T-helper 17 cell (primary cell): ENCODE data around the gene HOXA9. TPM values are rescaled to one million over a fixed set of nuclear protein-coding genes. Genes with fewer than 3 reads are reported as not detected.

Experiments
- ATAC-seq: fragments of 150-1000 bp; cut with Tn5 transposase; 2 replicates; pipeline ENCODE4 v1.10.0; 2021; ENCODE audit warnings: mild to moderate bottlenecking, moderate library complexity
- DNase-seq, 3 donors: peaks; one replicate each; pipeline versions ENCODE4 v3.0.0 to v3.0.0-alpha.2; 2020 to 2021
- H3K9me3 ChIP-seq: one replicate; pipeline ENCODE4 v1.7.0; 2013; ENCODE audit warnings: low read length, mild to moderate bottlenecking; ENCODE audit not compliant: control insufficient read depth, poor library complexity, severe bottlenecking
- H3K27ac Mint-ChIP-seq: one replicate; pipeline ENCODE4 v1.8.0; 2022; ENCODE audit warnings: mild to moderate bottlenecking, moderate library complexity, mixed read lengths
- H3K27me3 Mint-ChIP-seq: one replicate; pipeline ENCODE4 v1.8.0; 2022; ENCODE audit warnings: mixed read lengths
- H3K36me3 Mint-ChIP-seq: one replicate; pipeline ENCODE4 v1.8.0; 2022; ENCODE audit warnings: low read depth, mixed read lengths
- H3K4me1 Mint-ChIP-seq: one replicate; pipeline ENCODE4 v1.8.0; 2022; ENCODE audit warnings: mild to moderate bottlenecking, mixed read lengths
- H3K4me3 Mint-ChIP-seq: one replicate; pipeline ENCODE4 v1.8.0; 2022; ENCODE audit warnings: mild to moderate bottlenecking, moderate library complexity, mixed read lengths
- total RNA-seq, 4 donors: library from RNA in 2 of 4; stranded (reverse) in 2 of 4; gene quantifications; one replicate each; pipeline ENCODE4 v1.2.3 and lab custom pipeline; 2022 to 2026

HOXA9 gene
- total RNA-seq, 2 donors from 2014 or later, result not detected

- Mint-ChIP-seq H3K36me3 (no peaks in the 10 kb centered on the region), H3K27ac (no peak overlapping the region), H3K27me3 (peaks cover 73% of the 10 kb centered on the region), H3K4me1 (peaks cover 2% of the 10 kb centered on the region), H3K4me3 (no peak overlapping the region)
- ATAC-seq (no peak), DNase-seq (no peak)
- peaks cover 2% of the 10 kb centered on the region for H3K9me3 ChIP-seq
Measured at GRCh38 chr7:27134392-27134791, 30.9 kb downstream of the HOXA9 start.

- no peak overlapping the region for H3K4me3 Mint-ChIP-seq
- H3K4me1 Mint-ChIP-seq, result peaks cover 2% of the 10 kb centered on the region
- DNase-seq (no peak), ATAC-seq (no peak)
- H3K9me3 ChIP-seq, result peaks cover 2% of the 10 kb centered on the region
- no peaks in the 10 kb centered on the region for H3K36me3 Mint-ChIP-seq
- peaks cover 77% of the 10 kb centered on the region for H3K27me3 Mint-ChIP-seq
- no peak overlapping the region for H3K27ac Mint-ChIP-seq
Measured at GRCh38 chr7:27133409-27134231, 31.7 kb downstream of the HOXA9 start.

- H3K9me3 ChIP-seq, result peaks cover 2% of the 10 kb centered on the region
- no peak overlapping the region for H3K27ac Mint-ChIP-seq
- H3K4me1 Mint-ChIP-seq, result peaks cover 2% of the 10 kb centered on the region
- peaks cover 77% of the 10 kb centered on the region for H3K27me3 Mint-ChIP-seq
- DNase-seq (no peak), ATAC-seq (no peak)
- H3K4me3 Mint-ChIP-seq, result no peak overlapping the region
- H3K36me3 Mint-ChIP-seq, result no peaks in the 10 kb centered on the region
Measured at GRCh38 chr7:27132978-27133377, 32.4 kb downstream of the HOXA9 start.

- no peak overlapping the region for H3K4me3 Mint-ChIP-seq
- H3K27me3 Mint-ChIP-seq, result peaks cover 77% of the 10 kb centered on the region
- H3K9me3 ChIP-seq, result peaks cover 1% of the 10 kb centered on the region
- ATAC-seq (no peak), DNase-seq (no peak)
- no peak overlapping the region for H3K27ac Mint-ChIP-seq
- H3K36me3 Mint-ChIP-seq, result no peaks in the 10 kb centered on the region
- peaks cover 2% of the 10 kb centered on the region for H3K4me1 Mint-ChIP-seq
Measured at GRCh38 chr7:27132214-27132613, 33.1 kb downstream of the HOXA9 start.

GRCh38 chr7:27131390-27131819 lies 33.9 kb downstream of the HOXA9 start:
- no peak overlapping the region for H3K27ac Mint-ChIP-seq
- H3K4me3 Mint-ChIP-seq, result peak overlapping the region; percentile 75
- H3K36me3 Mint-ChIP-seq, result no peaks in the 10 kb centered on the region
- ATAC-seq (no peak), DNase-seq (no peak)
- peaks cover 77% of the 10 kb centered on the region for H3K27me3 Mint-ChIP-seq
- H3K9me3 ChIP-seq, result no peaks in the 10 kb centered on the region
- H3K4me1 Mint-ChIP-seq, result peaks cover 2% of the 10 kb centered on the region

- no peak within 1 kb of the TSS for H3K27ac Mint-ChIP-seq
- no peaks in the 10 kb centered on the region for H3K36me3 Mint-ChIP-seq
- ATAC-seq, result peak; percentile 94
- DNase-seq, result peak; percentile 62 to 66 (median 66)
- peak within 1 kb of the TSS; percentile 75 for H3K4me3 Mint-ChIP-seq
- peaks cover 77% of the 10 kb centered on the region for H3K27me3 Mint-ChIP-seq
- peaks cover 2% of the 10 kb centered on the region for H3K4me1 Mint-ChIP-seq
- H3K9me3 ChIP-seq, result no peaks in the 10 kb centered on the region
Measured at GRCh38 chr7:27130540-27131389, 34.6 kb downstream of the HOXA9 start, which contains the start of gene HOXA4. Gene HOXA4, minus strand, starts transcription at chr7:27130757. Its CDS starts 24 bp downstream, at chr7:27130733.

- H3K27me3 Mint-ChIP-seq, result peaks cover 77% of the 10 kb centered on the region
- H3K9me3 ChIP-seq, result peaks cover 2% of the 10 kb centered on the region
- peak overlapping the region; percentile 75 for H3K4me3 Mint-ChIP-seq
- no peaks in the 10 kb centered on the region for H3K36me3 Mint-ChIP-seq
- H3K27ac Mint-ChIP-seq, result no peak overlapping the region
- DNase-seq, result no peak
- H3K4me1 Mint-ChIP-seq, result no peaks in the 10 kb centered on the region
- peak; percentile 39 for ATAC-seq
Measured at GRCh38 chr7:27129729-27130539, 35.4 kb downstream of the HOXA9 start.

- Mint-ChIP-seq H3K27ac (no peak overlapping the region), H3K4me1 (no peaks in the 10 kb centered on the region), H3K4me3 (no peak overlapping the region), H3K27me3 (peaks cover 77% of the 10 kb centered on the region), H3K36me3 (no peaks in the 10 kb centered on the region)
- no peak for DNase-seq
- H3K9me3 ChIP-seq, result peaks cover 2% of the 10 kb centered on the region
- no peak for ATAC-seq
Measured at GRCh38 chr7:27128776-27129728, 36.3 kb downstream of the HOXA9 start.

GRCh38 chr7:27128034-27128433 lies 37.3 kb downstream of the HOXA9 start:
- no peak overlapping the region for H3K27ac Mint-ChIP-seq
- H3K36me3 Mint-ChIP-seq, result no peaks in the 10 kb centered on the region
- peaks cover 2% of the 10 kb centered on the region for H3K9me3 ChIP-seq
- no peaks in the 10 kb centered on the region for H3K4me1 Mint-ChIP-seq
- no peak for ATAC-seq
- DNase-seq, result no peak
- peaks cover 77% of the 10 kb centered on the region for H3K27me3 Mint-ChIP-seq
- H3K4me3 Mint-ChIP-seq, result no peak overlapping the region

- no peaks in the 10 kb centered on the region for H3K4me1 Mint-ChIP-seq
- no peak for DNase-seq
- H3K4me3 Mint-ChIP-seq, result no peak overlapping the region
- H3K27me3 Mint-ChIP-seq, result peaks cover 70% of the 10 kb centered on the region
- H3K36me3 Mint-ChIP-seq, result no peaks in the 10 kb centered on the region
- no peak overlapping the region for H3K27ac Mint-ChIP-seq
- H3K9me3 ChIP-seq, result peaks cover 2% of the 10 kb centered on the region
- ATAC-seq, result no peak
Measured at GRCh38 chr7:27126596-27127327, 38.6 kb downstream of the HOXA9 start.

- Mint-ChIP-seq H3K36me3 (no peaks in the 10 kb centered on the region), H3K27me3 (peaks cover 66% of the 10 kb centered on the region), H3K4me3 (no peak overlapping the region), H3K4me1 (no peaks in the 10 kb centered on the region), H3K27ac (no peak overlapping the region)
- no peak for ATAC-seq
- DNase-seq, result no peak
- H3K9me3 ChIP-seq, result peaks cover 2% of the 10 kb centered on the region
Measured at GRCh38 chr7:27125986-27126394, 39.3 kb downstream of the HOXA9 start.
